ENCODE data around the gene ATP6V1B1. TPM values are rescaled to one million over a fixed set of nuclear protein-coding genes. Genes with fewer than 3 reads are reported as not detected.

The ATP6V1B1 gene
- total and polyA plus RNA-seq, 2 of the 4 experiments (the other 2 are of a cell fraction) = 1.3 TPM; not detected in 1

DNA sequence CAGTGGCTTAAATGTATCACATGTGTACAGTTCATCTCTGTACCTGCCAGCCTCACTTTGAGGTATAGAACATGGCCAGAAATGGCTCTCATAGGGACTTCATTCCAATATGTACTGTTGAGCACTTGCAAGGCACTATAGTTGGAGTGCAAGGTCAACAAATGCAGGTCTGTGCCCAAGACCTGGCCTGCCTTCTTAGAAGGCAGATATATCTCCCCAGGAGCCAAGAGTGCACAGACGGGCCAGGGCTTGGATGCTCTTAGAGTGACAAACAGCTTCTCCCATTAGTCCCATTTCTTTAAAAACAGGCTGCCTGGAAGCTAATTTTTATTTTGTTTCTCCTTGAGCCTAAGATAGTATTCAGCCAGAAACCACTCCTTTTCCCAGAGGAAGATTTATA, 51.7 kb downstream of the ATP6V1B1 start:
- in situ Hi-C loops (cut with MboI; ENCODE audit: low sequenced_read_pairs) = loop anchor here (10.0 kb wide), 1 partner anchor 693 kb away; the partner anchor contains the start of gene SNRPG
- TF ChIP-seq FOS (IDR thresholded peaks at IDR 0.05; ENCODE audit: low read depth, low read length) (no peak), USF2 (IDR thresholded peaks at IDR 0.05; ENCODE audit: low read depth, low read length) (no peak), MXI1 (IDR thresholded peaks at IDR 0.05; ENCODE audit: borderline replicate concordance, low read depth, low read length) (no peak), MAFK (IDR thresholded peaks at IDR 0.05; ENCODE audit: low read depth, low read length) (no peak), RCOR1 (IDR thresholded peaks at IDR 0.05; ENCODE audit: insufficient replicate concordance, low read length) (no peak), CHD1 (IDR thresholded peaks at IDR 0.05; ENCODE audit: low read depth, low read length) (no peak), NFE2L2 (IDR thresholded peaks at IDR 0.05; ENCODE audit: low read depth, low read length) (no peak), POLR2A (IDR thresholded peaks at IDR 0.05; ENCODE audit: low read depth, low read length) (no peak), SMC3 (IDR thresholded peaks at IDR 0.05; ENCODE audit: low read depth, low read length) (no peak), CEBPB (IDR thresholded peaks at IDR 0.05; ENCODE audit: low read depth, low read length) (no peak), BHLHE40 (IDR thresholded peaks at IDR 0.05; ENCODE audit: low read depth, low read length) (no peak), CTCF (conservative IDR thresholded peaks at IDR 0.05; ENCODE audit: low read depth, low read length) (no peak)
- TF ChIP-seq, protein P1, sequence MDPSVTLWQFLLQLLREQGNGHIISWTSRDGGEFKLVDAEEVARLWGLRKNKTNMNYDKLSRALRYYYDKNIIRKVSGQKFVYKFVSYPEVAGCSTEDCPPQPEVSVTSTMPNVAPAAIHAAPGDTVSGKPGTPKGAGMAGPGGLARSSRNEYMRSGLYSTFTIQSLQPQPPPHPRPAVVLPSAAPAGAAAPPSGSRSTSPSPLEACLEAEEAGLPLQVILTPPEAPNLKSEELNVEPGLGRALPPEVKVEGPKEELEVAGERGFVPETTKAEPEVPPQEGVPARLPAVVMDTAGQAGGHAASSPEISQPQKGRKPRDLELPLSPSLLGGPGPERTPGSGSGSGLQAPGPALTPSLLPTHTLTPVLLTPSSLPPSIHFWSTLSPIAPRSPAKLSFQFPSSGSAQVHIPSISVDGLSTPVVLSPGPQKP (IDR thresholded peaks at IDR 0.05; ENCODE audit: borderline replicate concordance, low read depth, low read length) = no peak
- no peaks in the 10 kb centered on the region for H3K9me1 ChIP-seq (ENCODE audit: insufficient read depth, low read length)
- H2AK5ac ChIP-seq (ENCODE audit: low read depth, low read length) = no peak overlapping the region
- no peak overlapping the region for H3K4ac ChIP-seq (ENCODE audit: low read depth, low read length)
- no CpG with 5 or more reads among the region's 1 CpG for WGBS, 2 experiments (ENCODE audit: extremely low coverage in 2 of 2, insufficient read length in 1 of 2)
- H4K8ac ChIP-seq (ENCODE audit: low read depth in 2 of 2, low read length in 2 of 2) = no peak overlapping the region
- CTCF ChIA-PET = no interaction called here
- H4K5ac ChIP-seq (ENCODE audit: low read depth, low read length) = no peak overlapping the region
- intact Hi-C loops (cut with micrococcal nuclease) = no loop called here
- H3K27ac ChIP-seq (ENCODE audit: insufficient read depth, low read length) = no peak overlapping the region
- H3K14ac ChIP-seq (replicated peaks; ENCODE audit: low read depth, low read length) = no peak overlapping the region
- H3K36me3 ChIP-seq (ENCODE audit: control insufficient read depth, insufficient read depth, low read length) = peaks cover 48% of the 10 kb centered on the region
- BruUV-seq (replicated peaks) = TSS peak; percentile 67
- H3K79me1 ChIP-seq (ENCODE audit: low read depth in 1 of 2, low read length in 2 of 2) = peaks cover 5 to 12% of the 10 kb centered on the region in 2 experiments
- no peaks in the 10 kb centered on the region for H3K9me3 ChIP-seq (ENCODE audit: control insufficient read depth, insufficient read depth, low read length)
- H2BK15ac ChIP-seq (ENCODE audit: low read depth, low read length) = no peak overlapping the region
- DNase-seq (no peak), ATAC-seq (ENCODE audit: low read depth) (no peak)
- H3K18ac ChIP-seq (ENCODE audit: low read depth, low read length) = no peak overlapping the region
- H3K4me2 ChIP-seq (ENCODE audit: low read depth, low read length) = no peak overlapping the region
- no peak overlapping the region for H3K4me3 ChIP-seq (ENCODE audit: insufficient read depth, low read depth, low read length)
- H3K27me3 ChIP-seq (ENCODE audit: control insufficient read depth, insufficient read depth, low read length) = no peaks in the 10 kb centered on the region
- no peak overlapping the region for H2BK5ac ChIP-seq (ENCODE audit: low read depth, low read length, poor library complexity, severe bottlenecking)
- no peak overlapping the region for H3K56ac ChIP-seq (ENCODE audit: extremely low read depth, insufficient read depth, low read length)
- no peaks in the 10 kb centered on the region for H3K4me1 ChIP-seq (ENCODE audit: control insufficient read depth, insufficient read depth, low read length)
- H4K91ac ChIP-seq (ENCODE audit: insufficient read depth, low read depth, low read length) = no peak overlapping the region
- dilution Hi-C loops (cut with HindIII; ENCODE audit: low sequenced_read_pairs, unreplicated experiment) = no loop called here
- no peak overlapping the region for H2AFZ ChIP-seq (replicated peaks; ENCODE audit: low read length, poor library complexity)
- H3K9ac ChIP-seq (ENCODE audit: low read depth, low read length) = no peak overlapping the region
- no peak overlapping the region for H2BK120ac ChIP-seq (ENCODE audit: low read depth, low read length)
- POLR2A ChIA-PET (ENCODE audit: unreplicated experiment) = no interaction called here
- no peak overlapping the region for H2BK20ac ChIP-seq (ENCODE audit: low read depth, low read length)
- no peak overlapping the region for H2AK9ac ChIP-seq (replicated peaks; ENCODE audit: low read depth, low read length, poor library complexity)
- peaks cover 10% of the 10 kb centered on the region for H4K20me1 ChIP-seq (ENCODE audit: insufficient read depth, low read length)
- H3K23ac ChIP-seq (ENCODE audit: low read depth, low read length) = no peak overlapping the region

Measured in IMR-90 (cell line).